PC-9 (cell line): ENCODE data around the gene ENO4. TPM values are rescaled to one million over a fixed set of nuclear protein-coding genes. Genes with fewer than 3 reads are reported as not detected.

Experiments used
- BruUV-seq: library from RNA; stranded (reverse); fragments of 400-500 nt; replicated peaks from 2 replicates; lab custom pipeline; 2021; lab: Mats Ljungman, UMichigan
- CTCF ChIA-PET: fragments of 300-600 bp; sonication (Branson Sonifier 250); formaldehyde crosslinking; loops from one replicate; lab custom pipeline; 2022; ENCODE audit warnings: antibody characterized with exemption; lab: Charles Lee
- POLR2A ChIA-PET: fragments of 300-600 bp; sonication (Branson Sonifier 250); formaldehyde crosslinking; loops from one replicate; lab custom pipeline; 2022; ENCODE audit warnings: antibody characterized with exemption; ENCODE audit not compliant: unreplicated experiment; lab: Charles Lee
- DNase-seq, 2 experiments: peaks; one replicate each; pipeline versions ENCODE4 v3.0.0 to v3.0.0-alpha.2; 2015 to 2022; ENCODE audit warnings: mixed read lengths in 1 of 2
- H2AFZ ChIP-seq: fragments of 200-600 bp; sonication (generic); 2 replicates; pipeline ENCODE4 v1.8.1; 2017; ENCODE audit warnings: antibody characterized with exemption
- H3F3A ChIP-seq: fragments of 200-600 bp; sonication (generic); 2 replicates; pipeline ENCODE4 v1.8.1; 2017; ENCODE audit warnings: antibody characterized with exemption, mild to moderate bottlenecking, low read depth; ENCODE audit not compliant: insufficient read depth
- H3K27ac ChIP-seq: fragments of 200-600 bp; sonication (generic); 2 replicates; pipeline ENCODE4 v1.6.1; 2016; ENCODE audit warnings: mixed run types
- H3K27me3 ChIP-seq: fragments of 200-600 bp; sonication (generic); 2 replicates; pipeline ENCODE4 v1.6.1; 2016; ENCODE audit warnings: low read depth, mixed run types; ENCODE audit not compliant: insufficient read depth
- H3K36me3 ChIP-seq: fragments of 200-600 bp; sonication (generic); 2 replicates; pipeline ENCODE4 v1.6.1; 2016; ENCODE audit warnings: low read depth, mixed run types
- H3K4me1 ChIP-seq: fragments of 200-600 bp; sonication (generic); replicated peaks from 2 replicates; pipeline ENCODE4 v1.6.1; 2016; ENCODE audit warnings: mixed run types; ENCODE audit not compliant: insufficient read depth
- H3K4me2 ChIP-seq: fragments of 200-600 bp; sonication (generic); 2 replicates; pipeline ENCODE4 v1.6.1; 2017; ENCODE audit warnings: mixed run types
- H3K4me3 ChIP-seq: fragments of 200-600 bp; sonication (generic); 2 replicates; pipeline ENCODE4 v1.6.1; 2016; ENCODE audit warnings: mixed run types
- H3K79me2 ChIP-seq: fragments of 200-600 bp; sonication (generic); 2 replicates; pipeline ENCODE4 v1.6.1; 2017; ENCODE audit warnings: low read depth, mixed run types
- H3K9me2 ChIP-seq: fragments of 200-600 bp; sonication (generic); 2 replicates; pipeline ENCODE4 v1.8.1; 2017; ENCODE audit warnings: mild to moderate bottlenecking; ENCODE audit not compliant: insufficient read depth
- H3K9me3 ChIP-seq: fragments of 200-600 bp; sonication (generic); 2 replicates; pipeline ENCODE4 v1.8.1; 2016; ENCODE audit warnings: low read depth; ENCODE audit not compliant: insufficient read depth
- H4K20me1 ChIP-seq: fragments of 200-600 bp; sonication (generic); 2 replicates; pipeline ENCODE4 v1.8.1; 2017; ENCODE audit not compliant: insufficient read depth
- CTCF ChIP-seq: fragments of 200-600 bp; sonication (generic); conservative IDR thresholded peaks from 2 replicates; pipeline ENCODE4 v1.6.1; 2017; ENCODE audit warnings: mixed run types, antibody characterized with exemption, mild to moderate bottlenecking, moderate library complexity
- EZH2 ChIP-seq: fragments of 200-600 bp; sonication (generic); IDR thresholded peaks from 2 replicates; pipeline ENCODE4 v1.8.0; 2017; ENCODE audit warnings: antibody characterized with exemption, low read depth
- intact Hi-C: fragments of 100-400 bp; cut with micrococcal nuclease; formaldehyde crosslinking; loops from one replicate; pipeline ENCODE4 v1.10.0; 2022; ENCODE audit not compliant: unreplicated experiment
- total RNA-seq: library from RNA; stranded (reverse); gene quantifications from 2 replicates; pipeline ENCODE4 v1.2.3, GENCODE V29; 2021

Gene ENO4
- total RNA-seq, 1 experiment from 2014 or later, result 0.79 TPM

- CTCF ChIA-PET, result no interaction called here
- Histone ChIP-seq H3F3A (no peaks in the 10 kb centered on the region), H3K27me3 (no peaks in the 10 kb centered on the region), H3K36me3 (no peaks in the 10 kb centered on the region), H3K9me3 (no peaks in the 10 kb centered on the region), H3K4me3 (no peak overlapping the region), H3K4me1 (no peaks in the 10 kb centered on the region), H3K4me2 (no peak overlapping the region), H3K9me2 (no peaks in the 10 kb centered on the region), H3K27ac (no peak overlapping the region), H4K20me1 (no peaks in the 10 kb centered on the region), H3K79me2 (no peaks in the 10 kb centered on the region), H2AFZ (no peak overlapping the region)
- intact Hi-C loops, result no loop called here
- POLR2A ChIA-PET, result no interaction called here
- BruUV-seq, result no TSS peak
- no peak for DNase-seq
- no peak for TF ChIP-seq CTCF
- TF ChIP-seq EZH2, result no peak
Measured at GRCh38 chr10:116909307-116909706, 60.0 kb downstream of the ENO4 start.

- BruUV-seq, result no TSS peak
- H3K4me3 ChIP-seq, result no peak overlapping the region
- no peaks in the 10 kb centered on the region for H3K4me1 ChIP-seq
- intact Hi-C loops, result no loop called here
- TF ChIP-seq CTCF, result no peak
- no peak for TF ChIP-seq EZH2
- no peaks in the 10 kb centered on the region for H3K36me3 ChIP-seq
- no peaks in the 10 kb centered on the region for H3K27me3 ChIP-seq
- no peak overlapping the region for H3K4me2 ChIP-seq
- no peak overlapping the region for H3K27ac ChIP-seq
- ChIA-PET POLR2A (no interaction called here), CTCF (interaction anchor here (0.6 kb wide), 1 partner anchor 248 kb away, joined by 9 read pairs; no protein-coding TSS in a partner anchor)
- no peaks in the 10 kb centered on the region for H3K9me2 ChIP-seq
- no peaks in the 10 kb centered on the region for H3F3A ChIP-seq
- DNase-seq, result no peak
- H2AFZ ChIP-seq, result no peak overlapping the region
- no peaks in the 10 kb centered on the region for H3K79me2 ChIP-seq
- H3K9me3 ChIP-seq, result no peaks in the 10 kb centered on the region
- H4K20me1 ChIP-seq, result no peaks in the 10 kb centered on the region
Measured at GRCh38 chr10:116910910-116911309, 61.6 kb downstream of the ENO4 start.

GRCh38 chr10:116912162-116912561 lies 62.9 kb downstream of the ENO4 start:
- ChIA-PET POLR2A (no interaction called here), CTCF (no interaction called here)
- DNase-seq, result no peak
- Histone ChIP-seq H2AFZ (no peak overlapping the region), H3K79me2 (no peaks in the 10 kb centered on the region), H3K9me3 (no peaks in the 10 kb centered on the region), H3F3A (no peaks in the 10 kb centered on the region), H3K36me3 (no peaks in the 10 kb centered on the region), H3K4me1 (no peaks in the 10 kb centered on the region), H3K4me3 (no peak overlapping the region), H4K20me1 (no peaks in the 10 kb centered on the region), H3K9me2 (no peaks in the 10 kb centered on the region), H3K4me2 (no peak overlapping the region), H3K27me3 (no peaks in the 10 kb centered on the region), H3K27ac (no peak overlapping the region)
- intact Hi-C loops, result no loop called here
- TF ChIP-seq EZH2 (no peak), CTCF (no peak)
- no TSS peak for BruUV-seq
